Esophagus squamous epithelium (tissue), 5 donors: ENCODE data around the gene TADA3. TPM values are rescaled to one million over a fixed set of nuclear protein-coding genes. Genes with fewer than 3 reads are reported as not detected.
A peak's percentile ranks its signal among the peaks of the same experiment; 100 is the strongest.

Source experiments
- DNase-seq: peaks from one replicate; lab custom pipeline; 2025; lab: John Stamatoyannopoulos, UW
- H3K27ac ChIP-seq, 4 donors: fragments of 200-600 bp; sonication (generic); one replicate each; pipeline ENCODE4 v1.5.1; 2016 to 2019; ENCODE audit warnings: mild to moderate bottlenecking in 1 of 4
- H3K27me3 ChIP-seq, 4 donors: fragments of 200-600 bp; sonication (generic); 1 replicate in 3 of 4; 2 replicates in 1 of 4; pipeline versions ENCODE4 v1.5.1 to v1.6.0; 2017 to 2021; ENCODE audit warnings: antibody characterized with exemption in 1 of 4
- H3K36me3 ChIP-seq, 3 donors: fragments of 200-600 bp; sonication (generic); one replicate each; pipeline ENCODE4 v1.5.1; 2016 to 2019
- H3K4me1 ChIP-seq, 3 donors: fragments of 200-600 bp; sonication (generic); one replicate each; pipeline ENCODE4 v1.5.1; 2017 to 2019
- H3K4me3 ChIP-seq, 4 donors: fragments of 200-600 bp; sonication (generic); 1 replicate in 3 of 4; 2 replicates in 1 of 4; pipeline ENCODE4 v1.5.1; 2016 to 2019; ENCODE audit warnings: mild to moderate bottlenecking in 2 of 4, moderate library complexity in 1 of 4
- H3K9me3 ChIP-seq, 3 donors: fragments of 200-600 bp; sonication (generic); one replicate each; pipeline ENCODE4 v1.5.1; 2016 to 2019
- CTCF ChIP-seq, 6 experiments: fragments of 450-650 bp in 4 of 6; fragments of 200-600 bp in 2 of 6; sonication (generic) in 2 of 6; IDR thresholded peaks; one replicate each; pipeline ENCODE4 v1.5.1; 2016 to 2019; ENCODE audit warnings: antibody characterized with exemption in 6 of 6, mild to moderate bottlenecking in 4 of 6, moderate library complexity in 4 of 6
- POLR2A ChIP-seq, 4 donors: fragments of 450-650 bp; IDR thresholded peaks; one replicate each; pipeline ENCODE4 v1.6.1; 2017; ENCODE audit warnings: antibody characterized with exemption in 4 of 4, mild to moderate bottlenecking in 4 of 4, moderate library complexity in 3 of 4
- WGBS, 2 donors: methylation state at CpG; one replicate each; pipeline ENCODE4 v1.1.5; 2018; 5-methylcytosine and 5-hydroxymethylcytosine counted together
- intact Hi-C: fragments of 100-400 bp; cut with DNase I; formaldehyde crosslinking; loops from one replicate; pipeline ENCODE4 v1.15.0; 2022
- total RNA-seq, 4 donors: library from RNA; depleted of rRNA; stranded (reverse); fragments of >200 nt; gene quantifications; one replicate each; pipeline ENCODE4 v1.1.0, GENCODE V29; 2016
- donor health status: DM: yes; HTN: yes; CAD: no.

The TADA3 gene
- total RNA-seq, 4 donors from 2014 or later = 34.7 to 54.4 (median 44.8) TPM

GRCh38 chr3:9791790-9792404 lies 376 bp downstream of the TADA3 start:
- peak overlapping the region; percentile 88 to 98 (median 93) for H3K4me3 ChIP-seq
- intact Hi-C loops = no loop called here
- H3K36me3 ChIP-seq = peaks cover 0 to 69% (median 12%) of the 10 kb centered on the region in 3 donors
- WGBS, 2 donors = 14 to 22% methylated on average over 8 to 10 of the region's 14 CpGs
- DNase-seq = no peak
- no peaks in the 10 kb centered on the region for H3K27me3 ChIP-seq
- peak in 1 of 4 donors; percentile 64 for TF ChIP-seq POLR2A (IDR thresholded peaks at IDR 0.05)
- no peak for TF ChIP-seq CTCF (IDR thresholded peaks at IDR 0.05)
- H3K4me1 ChIP-seq = peaks cover 17 to 54% (median 26%) of the 10 kb centered on the region in 3 donors
- peak overlapping the region; percentile 98 to 100 (median 98) for H3K27ac ChIP-seq
- no peaks in the 10 kb centered on the region for H3K9me3 ChIP-seq

DNA sequence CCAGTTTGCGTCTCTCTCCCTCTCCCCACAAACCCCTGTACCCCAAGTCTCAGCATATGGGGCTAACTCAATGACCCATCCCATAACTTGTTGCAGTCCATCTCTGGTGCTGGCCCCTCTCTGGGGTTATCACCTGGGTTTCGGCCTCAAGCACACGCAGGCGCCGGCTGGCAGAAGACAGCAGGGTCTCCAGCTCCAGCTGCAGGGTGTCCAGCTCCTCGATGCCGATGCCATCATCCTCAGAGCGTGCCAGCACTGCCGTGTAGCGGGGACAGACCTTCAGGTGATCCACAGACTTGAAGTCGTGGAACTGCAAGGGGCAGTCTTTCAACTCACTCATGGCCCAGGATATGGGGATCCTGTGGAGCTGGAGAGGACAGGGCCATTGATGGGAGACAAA lies 1.1 kb downstream of the TADA3 start:
- no peak for TF ChIP-seq CTCF (IDR thresholded peaks at IDR 0.05)
- TF ChIP-seq POLR2A (IDR thresholded peaks at IDR 0.05) = no peak
- Histone ChIP-seq H3K36me3 (peaks cover 0 to 69% (median 16%) of the 10 kb centered on the region in 3 donors), H3K27ac (peak overlapping the region in 3 of 4 donors; percentile 98 to 100 (median 99)), H3K27me3 (no peaks in the 10 kb centered on the region), H3K4me3 (no peak overlapping the region), H3K4me1 (peaks cover 17 to 50% (median 26%) of the 10 kb centered on the region in 3 donors), H3K9me3 (no peaks in the 10 kb centered on the region)
- intact Hi-C loops = no loop called here
- WGBS, 2 donors = 88 to 98% methylated on average over 8 of the region's 11 CpGs
- no peak for DNase-seq

DNA sequence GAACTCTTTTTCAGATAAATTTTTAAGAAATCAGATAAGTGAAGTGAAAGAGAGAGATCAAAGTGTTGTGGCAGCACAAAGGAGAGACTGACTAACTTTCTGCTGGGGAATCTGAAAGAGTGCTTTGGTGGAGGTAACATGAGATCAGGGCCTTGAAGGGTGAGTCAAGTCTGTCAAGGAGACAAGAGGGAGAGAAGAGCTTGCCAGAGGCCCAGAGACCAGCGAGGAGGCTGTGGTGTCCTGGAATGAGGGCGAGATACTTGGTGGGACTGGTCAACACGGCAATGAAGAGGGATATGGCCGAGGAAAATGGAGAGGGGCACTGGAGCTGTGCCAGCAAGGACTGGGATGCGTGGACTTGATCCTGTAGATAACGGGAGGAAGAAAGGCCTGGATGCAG lies 4.6 kb downstream of the TADA3 start:
- intact Hi-C loops = no loop called here
- Histone ChIP-seq H3K4me1 (peaks cover 8 to 22% (median 12%) of the 10 kb centered on the region in 3 donors), H3K27me3 (no peaks in the 10 kb centered on the region), H3K9me3 (no peaks in the 10 kb centered on the region), H3K36me3 (peaks cover 5 to 86% (median 23%) of the 10 kb centered on the region in 3 donors), H3K27ac (no peak overlapping the region), H3K4me3 (no peak overlapping the region)
- TF ChIP-seq CTCF (IDR thresholded peaks at IDR 0.05) (no peak), POLR2A (IDR thresholded peaks at IDR 0.05) (no peak)
- 81 to 82% methylated on average over 6 of the region's 6 CpGs for WGBS, 2 donors
- no peak for DNase-seq

- DNase-seq = no peak
- Histone ChIP-seq H3K4me1 (peaks cover 8 to 27% (median 12%) of the 10 kb centered on the region in 3 donors), H3K27me3 (no peaks in the 10 kb centered on the region), H3K27ac (no peak overlapping the region), H3K36me3 (peaks cover 5 to 92% (median 23%) of the 10 kb centered on the region in 3 donors), H3K9me3 (no peaks in the 10 kb centered on the region), H3K4me3 (no peak overlapping the region)
- intact Hi-C loops = no loop called here
- 75 to 78% methylated on average over 8 to 9 of the region's 13 CpGs for WGBS, 2 donors
- TF ChIP-seq POLR2A (IDR thresholded peaks at IDR 0.05) = no peak
- TF ChIP-seq CTCF (IDR thresholded peaks at IDR 0.05) = peak in 3 of 6 experiments; percentile 18 to 39 (median 19)
Observed at GRCh38 chr3:9786825-9787669, 5.2 kb downstream of the TADA3 start.
